ENCODE results near the gene ZSWIM2.

DNA sequence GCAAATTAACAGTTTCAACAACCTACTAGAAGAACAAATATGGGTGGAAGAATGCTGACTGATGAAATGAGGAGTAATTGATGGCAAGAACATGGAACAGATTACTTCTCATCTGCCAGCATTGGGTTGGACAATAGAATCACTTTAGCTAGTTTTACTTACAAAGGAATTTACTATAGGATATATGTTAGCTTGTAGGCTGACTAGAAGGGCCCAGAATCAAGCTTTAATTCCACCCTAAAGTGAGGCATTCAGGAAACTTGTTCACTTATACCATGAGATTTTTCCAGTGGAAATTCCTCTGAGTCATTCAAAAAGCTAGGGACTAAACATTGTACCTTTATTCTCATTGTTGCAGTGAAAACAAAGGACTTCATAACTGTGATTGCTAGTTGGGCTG, 5.0 kb upstream of the ZSWIM2 start:
- TF ChIP-seq, protein P1, sequence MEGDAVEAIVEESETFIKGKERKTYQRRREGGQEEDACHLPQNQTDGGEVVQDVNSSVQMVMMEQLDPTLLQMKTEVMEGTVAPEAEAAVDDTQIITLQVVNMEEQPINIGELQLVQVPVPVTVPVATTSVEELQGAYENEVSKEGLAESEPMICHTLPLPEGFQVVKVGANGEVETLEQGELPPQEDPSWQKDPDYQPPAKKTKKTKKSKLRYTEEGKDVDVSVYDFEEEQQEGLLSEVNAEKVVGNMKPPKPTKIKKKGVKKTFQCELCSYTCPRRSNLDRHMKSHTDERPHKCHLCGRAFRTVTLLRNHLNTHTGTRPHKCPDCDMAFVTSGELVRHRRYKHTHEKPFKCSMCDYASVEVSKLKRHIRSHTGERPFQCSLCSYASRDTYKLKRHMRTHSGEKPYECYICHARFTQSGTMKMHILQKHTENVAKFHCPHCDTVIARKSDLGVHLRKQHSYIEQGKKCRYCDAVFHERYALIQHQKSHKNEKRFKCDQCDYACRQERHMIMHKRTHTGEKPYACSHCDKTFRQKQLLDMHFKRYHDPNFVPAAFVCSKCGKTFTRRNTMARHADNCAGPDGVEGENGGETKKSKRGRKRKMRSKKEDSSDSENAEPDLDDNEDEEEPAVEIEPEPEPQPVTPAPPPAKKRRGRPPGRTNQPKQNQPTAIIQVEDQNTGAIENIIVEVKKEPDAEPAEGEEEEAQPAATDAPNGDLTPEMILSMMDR (conservative IDR thresholded peaks at IDR 0.05; ENCODE audit: low read depth, low read length): no peak
- TF ChIP-seq EZH2phosphoT487 (IDR thresholded peaks at IDR 0.05; ENCODE audit: borderline replicate concordance, low read length) (no peak), EZH2 (IDR thresholded peaks at IDR 0.05; ENCODE audit: low read length, unreplicated experiment) (no peak)

Measured in PC-3 (cell line).